NCI-H748 (cell line): ENCODE data around the gene SFTPA1.
A peak's percentile ranks its signal among the peaks of the same experiment; 100 is the strongest.
"Not testable (repeated sequence)": the region's sequence is repeated elsewhere in the genome, so short reads cannot be mapped to it uniquely, and the experiment has no call there.

Source experiments
- DNase-seq: peaks from one replicate; lab custom pipeline; 2025; ENCODE audit not compliant: unreplicated experiment; lab: John Stamatoyannopoulos, UW

SFTPA1 gene

DNA sequence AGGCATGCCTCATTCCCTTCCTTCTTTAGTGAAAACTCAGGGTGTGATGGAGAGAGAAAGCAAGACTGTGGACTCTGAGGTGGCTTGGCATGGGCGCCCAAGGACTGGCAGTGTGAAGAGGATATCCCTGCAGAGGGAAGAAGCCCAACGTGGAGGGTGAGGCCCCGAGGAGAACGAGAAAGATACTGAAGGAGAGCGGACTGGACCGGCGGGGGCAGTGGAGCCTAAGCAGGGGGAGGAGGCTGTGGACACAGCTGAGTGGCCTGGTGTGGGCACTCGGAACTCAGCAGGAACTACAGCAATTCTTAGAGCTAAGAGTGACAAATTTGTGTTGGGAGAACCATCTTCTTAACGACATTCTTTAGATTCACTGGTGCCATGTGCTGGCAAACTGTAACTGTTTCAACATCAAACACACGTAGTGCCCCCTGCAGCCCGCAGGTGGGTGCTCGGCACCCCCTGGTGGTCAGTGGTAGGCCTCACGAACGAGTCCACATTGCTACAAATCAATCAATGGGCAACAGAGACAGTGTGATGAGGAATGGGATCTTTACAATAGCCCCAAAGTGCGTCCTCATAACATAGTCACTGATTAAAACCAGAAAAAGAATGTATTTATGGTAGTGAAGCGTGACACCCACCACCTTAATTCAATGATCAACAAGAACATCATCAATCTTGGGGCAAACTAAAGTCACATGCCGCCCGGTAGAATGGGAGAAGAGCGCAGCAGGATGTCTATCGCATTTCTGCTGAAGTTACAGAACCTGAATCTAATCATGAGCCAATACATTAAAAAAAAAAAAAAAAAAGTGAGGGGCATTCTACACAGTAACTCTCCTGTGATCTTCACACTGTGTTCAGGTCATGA is 2.0 kb upstream of the SFTPA1 start:
- DNase-seq: peak; percentile 9

DNA sequence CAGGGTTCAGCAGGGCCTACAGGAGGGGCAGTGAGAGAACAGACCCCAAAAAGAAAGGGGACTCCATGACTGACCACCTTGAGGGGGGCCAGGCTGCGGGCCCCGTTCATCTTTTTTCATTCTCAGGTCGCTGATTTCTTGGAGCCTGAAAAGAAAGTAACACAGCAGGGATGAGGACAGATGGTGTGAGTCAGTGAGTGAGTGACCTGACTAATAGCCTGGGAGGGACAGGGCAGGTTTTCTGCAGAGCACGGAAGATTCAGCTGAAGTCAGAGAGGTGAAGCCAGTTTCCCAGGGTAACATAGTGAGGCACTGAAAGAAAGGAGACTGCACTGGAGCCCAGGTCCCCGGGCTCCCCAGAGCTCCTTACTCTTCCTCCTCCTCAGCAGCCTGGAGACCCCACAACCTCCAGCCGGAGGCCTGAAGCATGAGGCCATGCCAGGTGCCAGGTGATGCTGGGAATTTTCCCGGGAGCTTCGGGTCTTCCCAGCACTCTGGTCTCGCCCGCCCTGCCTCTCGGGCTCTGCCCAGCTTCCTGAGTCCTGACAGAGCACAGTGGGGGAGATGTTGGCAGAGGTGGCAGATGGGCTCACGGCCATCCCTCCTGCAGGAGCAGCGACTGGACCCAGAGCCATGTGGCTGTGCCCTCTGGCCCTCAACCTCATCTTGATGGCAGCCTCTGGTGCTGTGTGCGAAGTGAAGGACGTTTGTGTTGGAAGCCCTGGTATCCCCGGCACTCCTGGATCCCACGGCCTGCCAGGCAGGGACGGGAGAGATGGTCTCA is 646 bp downstream of the SFTPA1 start:
- DNase-seq: not testable (repeated sequence)

DNA sequence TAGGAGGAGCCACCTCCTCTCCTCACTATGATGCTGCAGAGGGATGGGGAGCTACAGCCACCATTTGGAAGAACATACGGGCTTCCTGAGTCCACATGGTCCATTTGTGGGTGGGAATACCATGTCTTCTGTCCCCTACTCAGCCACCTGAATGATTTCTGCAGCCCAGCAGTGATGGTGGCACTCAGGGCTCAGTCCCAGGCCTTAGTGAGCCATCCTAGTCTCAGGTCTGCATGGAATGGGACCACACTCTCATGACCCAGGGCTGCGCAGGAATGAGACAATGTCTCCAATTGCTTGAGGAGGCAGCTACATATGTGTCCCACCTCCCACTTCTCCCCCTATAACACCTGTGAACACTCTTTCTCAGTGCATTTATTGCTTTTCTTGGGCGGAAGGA is 4.8 kb downstream of the SFTPA1 start:
- no peak for DNase-seq

DNA sequence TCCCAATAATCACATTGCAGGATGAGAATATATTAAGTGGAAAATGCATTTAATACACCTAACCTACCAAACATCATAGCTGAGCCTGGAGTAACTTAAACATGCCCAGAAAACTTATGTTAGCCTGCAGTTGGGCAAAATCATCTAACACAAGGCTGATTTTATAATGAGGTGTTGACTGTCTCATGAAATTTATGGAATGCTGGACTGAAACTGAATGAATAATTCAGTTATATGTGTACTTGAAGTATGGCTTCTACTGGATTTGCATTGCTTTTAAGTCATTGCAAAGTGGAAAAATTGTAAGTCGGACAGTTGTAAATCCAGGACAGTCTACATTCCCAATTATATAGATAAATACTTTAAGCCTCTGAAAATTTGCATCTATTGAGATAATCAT is 5.4 kb downstream of the SFTPA1 start:
- no peak for DNase-seq

GRCh38 chr10:79623663-79624062 is 12.9 kb downstream of the SFTPA1 start:
- not testable (repeated sequence) for DNase-seq

GRCh38 chr10:79627075-79627474 is 16.3 kb downstream of the SFTPA1 start:
- DNase-seq: peak; percentile 7

DNA sequence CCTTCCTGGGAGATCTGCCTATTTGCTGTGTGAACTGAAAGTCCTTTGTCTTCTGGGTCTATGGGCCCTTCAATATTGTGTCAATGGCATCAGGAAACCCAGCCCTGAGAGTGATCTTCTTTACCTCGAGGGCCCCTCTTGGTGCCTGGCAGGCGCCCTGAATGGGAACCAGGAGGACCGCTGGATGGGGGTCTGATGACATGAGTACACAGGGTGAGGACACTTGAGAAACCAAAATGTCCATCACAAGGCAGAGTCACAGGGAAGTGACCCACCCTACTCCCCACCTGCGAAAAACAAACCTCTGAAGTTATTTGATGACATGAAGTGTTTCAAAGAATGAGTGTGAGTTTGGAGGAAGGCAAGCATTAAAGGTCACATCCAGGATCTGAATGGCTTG is 17.3 kb downstream of the SFTPA1 start:
- DNase-seq: no peak

- DNase-seq: no peak
These were observed 18.5 kb downstream of the SFTPA1 start for GRCh38 chr10:79628988-79629954.

DNA sequence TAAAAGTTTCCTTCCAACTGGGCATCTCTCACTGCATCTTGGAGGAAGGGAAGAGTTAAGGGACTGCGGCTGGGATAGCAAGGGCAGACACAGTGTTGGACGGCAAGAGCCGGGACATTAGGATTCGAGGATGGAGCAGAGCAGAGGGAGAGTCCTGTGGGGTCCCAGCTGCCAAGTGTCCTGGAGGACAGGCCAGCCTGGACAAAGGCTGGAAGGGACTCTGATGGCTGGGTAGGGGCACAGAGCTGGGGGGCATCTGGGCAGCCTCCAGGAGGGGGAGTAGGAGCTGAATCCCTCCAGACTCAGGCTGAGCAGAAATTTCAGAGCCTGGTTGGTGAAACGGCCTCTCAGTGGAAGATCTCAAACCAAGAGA is 19.2 kb downstream of the SFTPA1 start:
- DNase-seq: no peak

DNA sequence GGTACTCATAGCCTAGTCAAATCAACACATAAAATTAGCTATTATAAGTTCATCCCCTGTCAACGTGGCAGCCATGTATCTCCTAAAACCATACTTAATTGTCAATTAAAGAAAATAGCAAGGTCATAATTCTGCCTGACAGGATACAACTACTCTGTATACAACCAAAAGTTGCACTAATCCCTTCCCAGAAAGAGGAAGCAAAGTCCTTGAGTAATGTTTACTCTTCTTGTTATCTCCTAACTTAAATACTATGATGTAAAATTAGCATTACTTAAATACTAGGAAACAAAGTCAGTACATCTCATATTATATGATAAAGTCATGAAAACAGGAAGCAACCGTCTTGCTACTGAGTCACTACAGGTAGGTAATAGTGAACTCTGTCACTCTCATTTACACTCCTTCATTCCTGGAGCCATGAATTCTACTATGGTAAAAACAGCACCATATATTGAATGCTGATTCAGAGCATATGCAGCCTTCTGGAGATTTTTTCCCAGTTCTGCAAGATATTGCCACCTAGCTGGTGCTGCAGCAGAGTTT is 26.0 kb downstream of the SFTPA1 start:
- not testable (repeated sequence) for DNase-seq

DNA sequence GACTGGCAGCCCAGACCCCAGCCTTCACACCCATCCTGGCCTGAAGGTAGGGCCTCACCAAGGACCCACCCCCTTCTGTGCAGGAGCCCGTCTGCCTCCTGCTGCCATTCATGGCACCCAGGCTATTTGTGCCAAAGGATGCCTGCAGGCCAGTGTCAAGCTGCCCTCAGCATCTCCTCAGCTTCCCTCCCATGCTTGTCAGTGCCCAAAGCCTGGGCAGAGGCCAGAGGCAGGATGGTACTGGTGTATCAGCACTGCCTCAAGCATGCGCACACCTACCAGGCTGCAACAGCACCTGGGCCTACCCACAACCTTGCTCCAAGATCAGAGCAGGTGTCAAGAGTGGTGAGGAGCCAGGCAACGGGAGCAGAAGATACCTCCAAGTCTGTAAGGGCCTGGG is 27.6 kb downstream of the SFTPA1 start:
- DNase-seq: no peak

DNA sequence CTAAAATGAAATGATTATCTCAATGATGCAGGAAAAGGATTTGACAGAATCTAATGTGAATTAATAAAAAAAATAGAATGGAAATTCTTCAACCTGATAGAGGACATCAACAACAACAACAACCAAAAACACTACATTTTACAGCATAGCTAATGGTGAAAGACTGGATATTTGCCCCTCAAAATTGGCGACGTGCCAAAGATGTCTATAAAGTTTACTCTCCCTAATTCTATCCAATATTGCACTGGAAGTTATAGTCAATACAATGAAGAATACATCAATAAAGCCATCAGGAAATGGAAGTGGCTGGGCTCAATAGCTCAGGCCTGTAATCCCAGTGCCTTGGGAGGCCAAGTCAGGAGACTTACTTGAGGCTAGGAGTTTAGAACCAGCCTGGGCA is 42.0 kb downstream of the SFTPA1 start:
- DNase-seq: not testable (repeated sequence)

DNA sequence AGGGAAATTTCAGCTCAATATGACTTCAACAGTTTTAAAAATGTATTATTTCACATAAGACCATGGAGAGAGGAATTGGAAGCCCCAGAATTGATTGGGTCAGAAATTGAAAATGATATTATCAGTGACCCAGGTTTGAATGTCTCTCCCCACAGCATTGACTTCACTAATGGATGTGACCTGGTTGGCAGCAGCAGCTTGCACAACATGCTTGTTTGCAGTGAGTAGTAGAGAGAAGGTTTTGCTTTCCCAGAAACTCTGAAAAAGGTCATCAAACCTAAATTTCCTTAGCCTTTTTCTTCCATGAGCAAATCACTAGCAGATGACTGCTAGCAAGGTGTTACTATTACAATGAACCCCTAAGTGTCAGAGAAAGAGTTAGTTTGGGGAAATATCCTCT is 52.5 kb downstream of the SFTPA1 start:
- not testable (repeated sequence) for DNase-seq

DNA sequence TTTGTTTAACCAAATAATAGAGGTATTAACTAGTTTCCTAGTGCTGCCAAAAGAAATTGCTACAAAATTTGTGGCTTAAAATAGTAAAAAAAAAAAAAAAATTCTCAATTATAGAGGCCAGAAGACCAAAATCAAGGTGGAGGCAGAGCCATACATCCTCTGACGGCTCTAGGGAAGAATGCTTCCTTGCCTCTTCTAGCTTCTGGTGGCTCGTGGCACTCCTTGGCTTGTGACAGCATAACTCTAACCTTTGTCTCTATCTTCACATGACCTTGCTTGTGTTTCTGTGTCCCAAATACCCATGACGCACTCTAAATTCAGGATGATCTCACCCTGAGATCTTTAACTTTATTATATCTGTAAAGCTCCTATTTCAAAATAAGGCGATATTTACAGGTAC is 53.9 kb downstream of the SFTPA1 start:
- not testable (repeated sequence) for DNase-seq
